Left lung (tissue), 10 donors: Measurements from ENCODE around the gene GCNT4. TPM values are rescaled to one million over a fixed set of nuclear protein-coding genes. Genes with fewer than 3 reads are reported as not detected.
A peak's percentile ranks its signal among the peaks of the same experiment; 100 is the strongest.

Experiments
- ATAC-seq: fragments of 200-7000 bp; cut with Tn5 transposase; one replicate; pipeline ENCODE4 v1.9.1; 2020; ENCODE audit warnings: moderate library complexity
- DNase-seq, 4 donors: peaks; one replicate each; pipeline ENCODE4 v3.0.0-alpha.2; 2013 to 2020
- H3K27ac ChIP-seq, 2 donors: fragments of 200-600 bp; sonication (generic) in 1 of 2; one replicate each; pipeline versions ENCODE4 v1.5.0 to v1.8.0; 2020 to 2021
- H3K27me3 ChIP-seq, 2 donors: fragments of 200-600 bp; sonication (generic) in 1 of 2; one replicate each; pipeline versions ENCODE4 v1.5.0 to v1.8.0; 2020 to 2021
- H3K36me3 ChIP-seq, 2 donors: fragments of 200-600 bp; sonication (generic) in 1 of 2; one replicate each; pipeline versions ENCODE4 v1.5.0 to v1.8.0; 2020 to 2021
- H3K4me1 ChIP-seq, 2 donors: fragments of 200-600 bp; one replicate each; pipeline ENCODE4 v1.8.0; 2021
- H3K4me3 ChIP-seq, 2 donors: fragments of 200-600 bp; sonication (generic) in 1 of 2; one replicate each; pipeline versions ENCODE4 v1.5.0 to v1.8.0; 2020 to 2021; ENCODE audit warnings: mild to moderate bottlenecking in 1 of 2
- H3K9me3 ChIP-seq, 2 donors: fragments of 200-600 bp; sonication (generic) in 1 of 2; one replicate each; pipeline versions ENCODE4 v1.5.0 to v1.8.0; 2020 to 2021
- intact Hi-C, 2 donors: fragments of 100-400 bp; cut with DNase I; formaldehyde crosslinking; loops; one replicate each; pipeline versions ENCODE4 v1.11.2 to v1.14.2; 2022
- polyA plus RNA-seq, 6 donors: library from polyadenylated mRNA; unstranded; fragments of 120-200 nt; gene quantifications; one replicate each; pipeline ENCODE4 v1.2.1, GENCODE V29; 2013; ENCODE audit not compliant: insufficient read length in 6 of 6
- total RNA-seq, 2 donors: library from RNA; stranded (reverse); fragmentation: NEBNext Ultra II Directional; extraction: Animal tissue kit (Norgen Biotek cat#: 25700); gene quantifications; one replicate each; pipeline ENCODE4 v1.2.1, GENCODE V29; 2021
- TF ChIP-seq, protein P1 (sequence below), 2 donors: fragments of 200-600 bp; sonication (generic) in 1 of 2; IDR thresholded peaks; one replicate each; pipeline versions ENCODE4 v1.5.0 to v1.8.0; 2021; ENCODE audit warnings: antibody characterized with exemption in 2 of 2
- donor health status: DM: no; HTN: yes; CAD: no.
- donor health status: DM: no; HTN: no; CAD: no.

The GCNT4 gene
- total and polyA plus RNA-seq, 8 donors, result 0.90 to 3.6 (median 1.1) TPM

DNA sequence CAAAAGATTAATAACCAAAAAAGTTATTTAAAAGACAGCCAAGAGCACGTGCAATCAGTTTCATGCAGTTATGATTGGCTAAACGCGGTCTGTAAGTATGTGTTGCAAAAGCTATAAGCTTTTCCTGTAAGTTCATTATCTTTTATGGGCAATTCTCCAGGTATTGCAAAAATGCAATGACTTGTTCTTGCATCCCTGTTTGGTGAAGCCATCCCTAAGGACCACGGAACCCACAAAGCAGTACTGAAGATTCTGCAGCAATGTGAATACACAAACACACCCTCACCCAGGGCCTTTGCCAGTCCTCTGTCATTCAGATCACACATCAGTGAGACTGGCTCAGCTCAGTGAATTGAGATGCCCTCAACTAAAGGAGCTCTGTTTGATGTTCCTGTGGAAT is 11.4 kb downstream of the GCNT4 start:
- Histone ChIP-seq H3K27me3 (no peaks in the 10 kb centered on the region), H3K9me3 (no peaks in the 10 kb centered on the region), H3K4me1 (no peaks in the 10 kb centered on the region), H3K27ac (no peak overlapping the region), H3K36me3 (no peaks in the 10 kb centered on the region), H3K4me3 (no peak overlapping the region)
- intact Hi-C loops, result no loop called here
- TF ChIP-seq, protein P1, sequence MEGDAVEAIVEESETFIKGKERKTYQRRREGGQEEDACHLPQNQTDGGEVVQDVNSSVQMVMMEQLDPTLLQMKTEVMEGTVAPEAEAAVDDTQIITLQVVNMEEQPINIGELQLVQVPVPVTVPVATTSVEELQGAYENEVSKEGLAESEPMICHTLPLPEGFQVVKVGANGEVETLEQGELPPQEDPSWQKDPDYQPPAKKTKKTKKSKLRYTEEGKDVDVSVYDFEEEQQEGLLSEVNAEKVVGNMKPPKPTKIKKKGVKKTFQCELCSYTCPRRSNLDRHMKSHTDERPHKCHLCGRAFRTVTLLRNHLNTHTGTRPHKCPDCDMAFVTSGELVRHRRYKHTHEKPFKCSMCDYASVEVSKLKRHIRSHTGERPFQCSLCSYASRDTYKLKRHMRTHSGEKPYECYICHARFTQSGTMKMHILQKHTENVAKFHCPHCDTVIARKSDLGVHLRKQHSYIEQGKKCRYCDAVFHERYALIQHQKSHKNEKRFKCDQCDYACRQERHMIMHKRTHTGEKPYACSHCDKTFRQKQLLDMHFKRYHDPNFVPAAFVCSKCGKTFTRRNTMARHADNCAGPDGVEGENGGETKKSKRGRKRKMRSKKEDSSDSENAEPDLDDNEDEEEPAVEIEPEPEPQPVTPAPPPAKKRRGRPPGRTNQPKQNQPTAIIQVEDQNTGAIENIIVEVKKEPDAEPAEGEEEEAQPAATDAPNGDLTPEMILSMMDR (IDR thresholded peaks at IDR 0.05), result no peak
- DNase-seq (no peak), ATAC-seq (no peak)

DNA sequence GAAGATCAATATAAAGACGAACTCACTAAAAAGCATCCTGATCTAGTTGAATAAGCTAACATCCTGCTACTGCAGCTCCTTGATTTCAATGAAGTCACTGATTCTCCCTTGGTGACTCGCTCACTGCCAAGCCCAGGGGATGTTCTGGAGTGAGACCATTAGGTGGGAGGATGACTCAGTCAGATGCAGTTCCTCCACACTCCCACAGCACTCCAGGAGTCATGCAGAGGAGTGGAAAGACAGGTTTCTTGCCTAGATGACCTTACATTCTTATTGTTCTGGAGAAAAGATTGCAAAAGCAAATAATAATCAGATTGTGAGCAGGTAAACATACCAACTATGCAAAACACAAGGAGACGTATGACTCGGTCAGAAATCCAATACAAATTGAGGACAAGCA is 15.3 kb downstream of the GCNT4 start:
- no peak overlapping the region for H3K4me3 ChIP-seq
- no peak overlapping the region for H3K27ac ChIP-seq
- no peaks in the 10 kb centered on the region for H3K27me3 ChIP-seq
- ATAC-seq (peak; percentile 78), DNase-seq (no peak)
- no peaks in the 10 kb centered on the region for H3K4me1 ChIP-seq
- intact Hi-C loops, result no loop called here
- TF ChIP-seq, protein P1 (IDR thresholded peaks at IDR 0.05), result no peak
- no peaks in the 10 kb centered on the region for H3K9me3 ChIP-seq
- no peaks in the 10 kb centered on the region for H3K36me3 ChIP-seq

DNA sequence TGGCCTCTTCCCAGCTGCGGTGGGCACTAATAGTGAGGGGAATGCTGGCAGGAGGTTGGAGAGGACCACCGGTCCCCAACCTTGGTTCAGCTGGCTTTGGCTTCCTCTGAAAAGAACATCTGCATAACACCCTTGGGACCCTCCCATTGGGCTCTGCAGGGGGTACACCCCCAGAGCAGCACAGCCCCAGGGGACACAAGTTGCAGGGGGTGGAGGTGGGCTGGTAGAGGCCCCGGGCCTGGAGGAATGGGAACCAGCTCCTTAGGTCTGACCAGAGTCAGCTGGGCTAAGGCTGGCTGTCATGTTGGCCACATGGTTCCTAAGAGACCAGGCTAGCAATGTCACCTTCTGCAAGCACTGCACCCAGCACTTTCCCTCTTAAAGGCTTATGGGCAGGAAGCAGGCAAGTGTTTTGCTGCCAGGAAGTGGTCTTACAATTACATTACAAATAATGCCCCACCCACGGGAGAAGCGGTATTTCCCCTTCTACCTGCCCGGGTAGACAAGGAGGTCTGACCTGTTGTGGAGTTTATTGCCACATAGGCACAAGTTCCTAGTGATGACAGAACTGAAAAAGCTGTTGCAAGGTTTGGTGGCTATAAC is 18.1 kb downstream of the GCNT4 start:
- Histone ChIP-seq H3K27ac (no peak overlapping the region), H3K4me3 (no peak overlapping the region), H3K4me1 (no peaks in the 10 kb centered on the region), H3K27me3 (no peaks in the 10 kb centered on the region), H3K9me3 (no peaks in the 10 kb centered on the region), H3K36me3 (no peaks in the 10 kb centered on the region)
- ATAC-seq (peak; percentile 90), DNase-seq (peak in 2 of 4 donors; percentile 57 to 58)
- TF ChIP-seq, protein P1 (IDR thresholded peaks at IDR 0.05), result no peak
- intact Hi-C loops, result no loop called here

DNA sequence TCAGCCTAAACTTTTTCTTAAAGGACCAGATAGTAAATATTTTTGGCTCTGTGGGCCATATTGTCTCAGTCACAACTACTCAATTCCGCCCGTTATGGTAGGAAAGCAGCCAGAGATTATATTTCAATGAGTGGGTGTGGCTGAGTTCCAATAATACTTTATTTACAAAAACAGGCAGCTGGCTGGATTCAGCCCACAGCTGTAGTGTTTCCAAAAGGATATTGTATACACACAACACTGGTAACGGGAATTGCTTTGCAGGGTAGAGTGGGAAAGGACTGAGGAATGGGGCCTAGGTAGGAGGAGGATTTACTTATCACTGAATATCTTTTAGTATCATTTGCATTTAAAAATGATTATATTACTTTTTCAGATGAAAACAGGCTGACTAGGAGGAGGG is 21.0 kb downstream of the GCNT4 start:
- Histone ChIP-seq H3K4me3 (no peak overlapping the region), H3K27ac (no peak overlapping the region), H3K9me3 (no peaks in the 10 kb centered on the region), H3K36me3 (no peaks in the 10 kb centered on the region), H3K27me3 (no peaks in the 10 kb centered on the region), H3K4me1 (no peaks in the 10 kb centered on the region)
- DNase-seq (no peak), ATAC-seq (no peak)
- TF ChIP-seq, protein P1 (IDR thresholded peaks at IDR 0.05), result no peak
- intact Hi-C loops, result no loop called here

DNA sequence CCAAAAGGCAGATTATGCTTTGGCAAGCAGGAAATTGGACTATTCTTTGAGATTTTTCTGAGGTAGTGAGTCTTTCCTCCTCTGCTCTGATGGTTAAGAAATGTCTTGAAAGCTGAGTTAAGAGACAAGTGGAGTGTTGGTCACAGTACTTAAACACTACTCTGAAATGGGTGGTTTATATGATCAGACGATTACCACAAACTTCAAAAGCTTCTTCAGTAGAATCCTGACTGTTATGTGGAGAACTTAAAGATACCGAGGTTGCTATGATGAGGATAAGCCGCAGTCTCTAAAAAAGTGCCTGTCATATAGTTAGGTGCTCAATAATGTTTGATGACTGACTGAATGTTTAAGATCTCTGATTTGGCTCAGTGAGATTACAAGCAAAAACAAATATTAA is 24.3 kb downstream of the GCNT4 start:
- TF ChIP-seq, protein P1 (IDR thresholded peaks at IDR 0.05), result no peak
- no peak for DNase-seq
- no peak overlapping the region for H3K4me3 ChIP-seq
- no peaks in the 10 kb centered on the region for H3K36me3 ChIP-seq
- no peaks in the 10 kb centered on the region for H3K27me3 ChIP-seq
- intact Hi-C loops, result no loop called here
- ATAC-seq, result no peak
- H3K27ac ChIP-seq, result no peak overlapping the region
- no peaks in the 10 kb centered on the region for H3K9me3 ChIP-seq
- H3K4me1 ChIP-seq, result no peaks in the 10 kb centered on the region
